OCI-LY3 (cell line): Measurements from ENCODE around the gene POLDIP2.

Experiments used
- EZH2phosphoT487 ChIP-seq: fragments of 200-600 bp; shearing (Covaris generic); IDR thresholded peaks from 2 replicates; pipeline ENCODE4 v1.6.1; 2018; ENCODE audit warnings: antibody characterized with exemption, mixed run types, low read depth
- TF ChIP-seq, protein P1 (sequence below): fragments of 200-600, 300-600 bp; sonication (generic); IDR thresholded peaks from 2 replicates; pipeline ENCODE4 v1.5.1; 2014; ENCODE audit warnings: antibody characterized with exemption, low read length, low read depth

DNA sequence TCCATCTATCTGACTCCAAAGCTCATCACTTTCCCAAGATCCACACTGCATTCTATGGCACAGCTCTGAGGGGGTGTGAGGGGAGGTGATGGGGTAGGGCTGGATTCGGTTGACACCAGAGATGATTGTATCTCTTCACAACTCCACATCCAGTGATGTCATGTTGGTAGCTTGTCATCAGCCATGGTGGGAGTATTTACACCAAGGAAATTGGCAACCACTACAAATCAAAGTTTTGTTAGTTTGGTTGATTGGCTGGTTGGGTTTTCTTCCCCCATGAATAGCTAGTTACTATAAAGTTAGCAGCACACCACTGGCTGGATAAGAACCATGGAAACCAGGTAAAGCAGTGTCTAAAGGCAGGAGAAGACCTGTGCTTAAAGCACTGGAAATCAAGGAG is 33.7 kb upstream of the POLDIP2 start:
- TF ChIP-seq, protein P1, sequence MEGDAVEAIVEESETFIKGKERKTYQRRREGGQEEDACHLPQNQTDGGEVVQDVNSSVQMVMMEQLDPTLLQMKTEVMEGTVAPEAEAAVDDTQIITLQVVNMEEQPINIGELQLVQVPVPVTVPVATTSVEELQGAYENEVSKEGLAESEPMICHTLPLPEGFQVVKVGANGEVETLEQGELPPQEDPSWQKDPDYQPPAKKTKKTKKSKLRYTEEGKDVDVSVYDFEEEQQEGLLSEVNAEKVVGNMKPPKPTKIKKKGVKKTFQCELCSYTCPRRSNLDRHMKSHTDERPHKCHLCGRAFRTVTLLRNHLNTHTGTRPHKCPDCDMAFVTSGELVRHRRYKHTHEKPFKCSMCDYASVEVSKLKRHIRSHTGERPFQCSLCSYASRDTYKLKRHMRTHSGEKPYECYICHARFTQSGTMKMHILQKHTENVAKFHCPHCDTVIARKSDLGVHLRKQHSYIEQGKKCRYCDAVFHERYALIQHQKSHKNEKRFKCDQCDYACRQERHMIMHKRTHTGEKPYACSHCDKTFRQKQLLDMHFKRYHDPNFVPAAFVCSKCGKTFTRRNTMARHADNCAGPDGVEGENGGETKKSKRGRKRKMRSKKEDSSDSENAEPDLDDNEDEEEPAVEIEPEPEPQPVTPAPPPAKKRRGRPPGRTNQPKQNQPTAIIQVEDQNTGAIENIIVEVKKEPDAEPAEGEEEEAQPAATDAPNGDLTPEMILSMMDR: no peak
- no peak for TF ChIP-seq EZH2phosphoT487
